ENCODE measurements around the gene PLCH2.

PLCH2 gene

GRCh38 chr1:2486558-2486957, 10.5 kb downstream of the PLCH2 start:
- Histone ChIP-seq H3K9ac (no peak overlapping the region), H3K27ac (no peak overlapping the region), H3K36me3 (ENCODE audit: insufficient read depth) (no peaks in the 10 kb centered on the region), H3K27me3 (ENCODE audit: insufficient read depth, low read depth) (peaks cover 70% of the 10 kb centered on the region), H3K4me2 (no peak overlapping the region), H2AFZ (ENCODE audit: low read depth) (no peak overlapping the region), H3K4me1 (ENCODE audit: low read depth, poor library complexity, severe bottlenecking) (no peaks in the 10 kb centered on the region), H3K4me3 (IDR thresholded peaks at IDR 0.05; ENCODE audit: insufficient read depth, low read depth, low read length) (no peak overlapping the region), H4K20me1 (ENCODE audit: insufficient read depth) (no peaks in the 10 kb centered on the region), H3K79me2 (ENCODE audit: insufficient read depth, low read depth) (no peaks in the 10 kb centered on the region)
- TF ChIP-seq, protein P1, sequence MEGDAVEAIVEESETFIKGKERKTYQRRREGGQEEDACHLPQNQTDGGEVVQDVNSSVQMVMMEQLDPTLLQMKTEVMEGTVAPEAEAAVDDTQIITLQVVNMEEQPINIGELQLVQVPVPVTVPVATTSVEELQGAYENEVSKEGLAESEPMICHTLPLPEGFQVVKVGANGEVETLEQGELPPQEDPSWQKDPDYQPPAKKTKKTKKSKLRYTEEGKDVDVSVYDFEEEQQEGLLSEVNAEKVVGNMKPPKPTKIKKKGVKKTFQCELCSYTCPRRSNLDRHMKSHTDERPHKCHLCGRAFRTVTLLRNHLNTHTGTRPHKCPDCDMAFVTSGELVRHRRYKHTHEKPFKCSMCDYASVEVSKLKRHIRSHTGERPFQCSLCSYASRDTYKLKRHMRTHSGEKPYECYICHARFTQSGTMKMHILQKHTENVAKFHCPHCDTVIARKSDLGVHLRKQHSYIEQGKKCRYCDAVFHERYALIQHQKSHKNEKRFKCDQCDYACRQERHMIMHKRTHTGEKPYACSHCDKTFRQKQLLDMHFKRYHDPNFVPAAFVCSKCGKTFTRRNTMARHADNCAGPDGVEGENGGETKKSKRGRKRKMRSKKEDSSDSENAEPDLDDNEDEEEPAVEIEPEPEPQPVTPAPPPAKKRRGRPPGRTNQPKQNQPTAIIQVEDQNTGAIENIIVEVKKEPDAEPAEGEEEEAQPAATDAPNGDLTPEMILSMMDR (conservative IDR thresholded peaks at IDR 0.05; ENCODE audit: low read depth, low read length): no peak

DNA sequence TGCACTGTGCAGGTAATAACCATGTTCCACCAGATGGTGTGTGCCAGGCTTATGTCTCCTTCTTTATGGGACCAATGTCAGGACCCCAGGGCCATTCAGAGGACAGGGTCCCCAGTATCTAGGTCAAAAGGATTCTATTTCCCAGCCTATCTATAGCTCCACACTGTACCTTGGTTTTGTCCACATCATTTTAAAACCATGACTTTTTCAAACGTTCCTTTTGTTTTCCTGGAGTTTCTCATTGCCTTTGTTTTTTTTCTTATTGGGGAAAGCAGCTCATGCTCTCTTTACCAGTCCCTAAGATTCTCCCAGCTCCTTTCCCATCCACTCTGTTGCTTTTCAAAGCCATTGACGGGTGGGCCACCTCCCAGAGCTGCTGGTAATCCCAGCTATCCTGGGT, 12.6 kb downstream of the PLCH2 start:
- Histone ChIP-seq H3K4me3 (IDR thresholded peaks at IDR 0.05; ENCODE audit: insufficient read depth, low read depth, low read length) (no peak overlapping the region), H3K79me2 (ENCODE audit: insufficient read depth, low read depth) (no peaks in the 10 kb centered on the region), H3K4me2 (no peak overlapping the region), H4K20me1 (ENCODE audit: insufficient read depth) (no peaks in the 10 kb centered on the region), H3K9ac (no peak overlapping the region), H3K27ac (no peak overlapping the region), H3K27me3 (ENCODE audit: insufficient read depth, low read depth) (peaks cover 90% of the 10 kb centered on the region), H3K4me1 (ENCODE audit: low read depth, poor library complexity, severe bottlenecking) (no peaks in the 10 kb centered on the region), H2AFZ (ENCODE audit: low read depth) (no peak overlapping the region), H3K36me3 (ENCODE audit: insufficient read depth) (no peaks in the 10 kb centered on the region)
- TF ChIP-seq, protein P1 (conservative IDR thresholded peaks at IDR 0.05; ENCODE audit: low read depth, low read length): no peak

GRCh38 chr1:2489615-2490014, 13.5 kb downstream of the PLCH2 start:
- no peaks in the 10 kb centered on the region for H4K20me1 ChIP-seq (ENCODE audit: insufficient read depth)
- H3K4me3 ChIP-seq (IDR thresholded peaks at IDR 0.05; ENCODE audit: insufficient read depth, low read depth, low read length): no peak overlapping the region
- no peak overlapping the region for H3K9ac ChIP-seq
- peaks cover 91% of the 10 kb centered on the region for H3K27me3 ChIP-seq (ENCODE audit: insufficient read depth, low read depth)
- no peak overlapping the region for H3K27ac ChIP-seq
- no peaks in the 10 kb centered on the region for H3K4me1 ChIP-seq (ENCODE audit: low read depth, poor library complexity, severe bottlenecking)
- TF ChIP-seq, protein P1 (conservative IDR thresholded peaks at IDR 0.05; ENCODE audit: low read depth, low read length): no peak
- H3K4me2 ChIP-seq: no peak overlapping the region
- H3K79me2 ChIP-seq (ENCODE audit: insufficient read depth, low read depth): no peaks in the 10 kb centered on the region
- H2AFZ ChIP-seq (ENCODE audit: low read depth): no peak overlapping the region
- H3K36me3 ChIP-seq (ENCODE audit: insufficient read depth): no peaks in the 10 kb centered on the region

- TF ChIP-seq, protein P1 (conservative IDR thresholded peaks at IDR 0.05; ENCODE audit: low read depth, low read length): no peak
- Histone ChIP-seq H3K4me1 (ENCODE audit: low read depth, poor library complexity, severe bottlenecking) (no peaks in the 10 kb centered on the region), H3K9ac (no peak overlapping the region), H3K4me3 (IDR thresholded peaks at IDR 0.05; ENCODE audit: insufficient read depth, low read depth, low read length) (no peak overlapping the region), H3K79me2 (ENCODE audit: insufficient read depth, low read depth) (no peaks in the 10 kb centered on the region), H2AFZ (ENCODE audit: low read depth) (no peak overlapping the region), H3K27ac (no peak overlapping the region), H4K20me1 (ENCODE audit: insufficient read depth) (no peaks in the 10 kb centered on the region), H3K4me2 (no peak overlapping the region), H3K36me3 (ENCODE audit: insufficient read depth) (no peaks in the 10 kb centered on the region), H3K27me3 (ENCODE audit: insufficient read depth, low read depth) (peaks cover 95% of the 10 kb centered on the region)
Measured at GRCh38 chr1:2492091-2492490, 16.0 kb downstream of the PLCH2 start.

All from KMS-11 (cell line).